Ascending aorta (tissue), 2 donors: Measurements from ENCODE around the gene USP6. TPM values are rescaled to one million over a fixed set of nuclear protein-coding genes. Genes with fewer than 3 reads are reported as not detected.

Experiments used
- DNase-seq, 2 donors: peaks; one replicate each; pipeline ENCODE4 v3.0.0-alpha.2; 2019; ENCODE audit warnings: low spot score in 2 of 2
- H3K27ac ChIP-seq, 2 donors: fragments of 200-600 bp; sonication (generic); one replicate each; pipeline ENCODE4 v1.5.1; 2016 to 2017; ENCODE audit warnings: mild to moderate bottlenecking in 1 of 2
- H3K27me3 ChIP-seq: fragments of 200-600 bp; sonication (generic); one replicate; pipeline ENCODE4 v1.5.1; 2017
- H3K36me3 ChIP-seq, 2 donors: fragments of 200-600 bp; sonication (generic); one replicate each; pipeline ENCODE4 v1.5.1; 2016
- H3K4me1 ChIP-seq, 2 donors: fragments of 200-600 bp; sonication (generic); one replicate each; pipeline ENCODE4 v1.5.1; 2016 to 2017; ENCODE audit warnings: mild to moderate bottlenecking in 1 of 2
- H3K4me3 ChIP-seq, 2 donors: fragments of 200-600 bp; sonication (generic); one replicate each; pipeline ENCODE4 v1.5.1; 2016 to 2017; ENCODE audit warnings: mild to moderate bottlenecking in 1 of 2
- H3K9me3 ChIP-seq, 2 donors: fragments of 200-600 bp; sonication (generic); one replicate each; pipeline ENCODE4 v1.5.1; 2016
- intact Hi-C: fragments of 100-400 bp; cut with DNase I; formaldehyde crosslinking; loops from one replicate; pipeline ENCODE4 v1.15.1; 2023
- total RNA-seq: library from RNA; depleted of rRNA; stranded (reverse); fragments of >200 nt; gene quantifications from one replicate; pipeline ENCODE4 v1.1.0, GENCODE V29; 2016
- TF ChIP-seq, protein P1 (sequence below), 3 experiments: fragments of 200-600 bp in 2 of 3; fragments of 450-650 bp in 1 of 3; sonication (generic) in 2 of 3; IDR thresholded peaks; one replicate each; pipeline ENCODE4 v1.5.1; 2016 to 2019; ENCODE audit warnings: antibody characterized with exemption in 3 of 3, mild to moderate bottlenecking in 1 of 3, moderate library complexity in 1 of 3

USP6 gene
- total RNA-seq, 1 donor from 2014 or later = 0.11 TPM

DNA sequence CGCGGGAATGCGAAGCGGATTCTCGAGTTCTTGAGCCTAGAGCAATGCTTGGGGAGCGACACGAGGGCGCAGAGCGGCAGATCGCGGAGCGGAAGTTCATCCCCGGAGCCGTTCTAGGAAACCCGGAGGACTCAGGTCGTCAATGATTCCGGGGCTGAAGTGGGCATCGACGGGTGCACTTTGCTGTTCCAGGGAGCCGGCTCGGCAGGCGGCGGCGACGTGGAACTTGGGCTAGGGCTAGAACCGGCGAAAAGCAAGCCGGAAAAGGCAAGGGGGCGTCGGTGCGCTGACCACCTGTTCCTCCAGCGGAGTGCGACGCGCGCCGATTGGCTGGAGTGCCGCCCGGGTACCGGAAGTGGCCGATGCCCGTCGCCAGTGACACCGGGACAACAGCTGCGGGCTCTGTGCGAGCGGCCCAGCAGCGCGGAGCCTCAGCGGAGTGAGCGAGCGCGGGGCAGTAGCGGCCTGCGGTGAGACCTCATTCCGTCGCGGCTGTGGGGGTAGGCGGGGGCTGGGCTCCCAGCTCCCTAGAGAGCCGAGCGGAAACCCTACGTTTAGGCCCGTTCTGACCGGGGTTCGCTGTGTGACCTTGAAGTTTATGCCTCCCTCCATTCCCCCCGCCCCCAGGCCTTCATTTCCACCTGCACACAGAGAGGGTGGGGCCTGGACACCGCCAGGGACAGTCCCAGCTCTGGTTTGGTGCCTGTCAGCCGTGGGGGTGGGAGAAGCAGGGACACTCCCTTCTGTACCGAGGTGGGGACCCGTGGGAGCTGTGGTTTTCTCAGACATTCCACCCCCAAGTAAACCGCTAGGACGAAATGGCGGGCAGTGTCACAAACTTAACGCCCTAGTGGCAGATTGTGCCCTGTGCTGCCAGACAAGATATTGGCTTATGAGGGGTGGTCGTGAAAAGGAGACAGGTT lies 37.5 kb upstream of the USP6 start, which contains the start of gene ZFP3:
Gene ZFP3, plus strand, starts transcription at position 362 of the 923 bp plus-strand sequence. CDS start 13,038 bp downstream, outside the sequence.
- H3K4me3 ChIP-seq = peak within 1 kb of the TSS; percentile 78 to 79
- peaks cover 0 to 12% of the 10 kb centered on the region in 2 donors for H3K9me3 ChIP-seq
- H3K27ac ChIP-seq = peak within 1 kb of the TSS; percentile 70 to 78
- DNase-seq = peak; percentile 33 to 90
- intact Hi-C loops = loop anchor here (2.0 kb wide), 2 partner anchors 32 to 112 kb away; partner anchors contain the start of genes ZNF232 and ZNF594
- H3K27me3 ChIP-seq = no peaks in the 10 kb centered on the region
- peaks cover 4 to 6% of the 10 kb centered on the region in 2 donors for H3K36me3 ChIP-seq
- H3K4me1 ChIP-seq = peaks cover 6 to 10% of the 10 kb centered on the region in 2 donors
- TF ChIP-seq, protein P1, sequence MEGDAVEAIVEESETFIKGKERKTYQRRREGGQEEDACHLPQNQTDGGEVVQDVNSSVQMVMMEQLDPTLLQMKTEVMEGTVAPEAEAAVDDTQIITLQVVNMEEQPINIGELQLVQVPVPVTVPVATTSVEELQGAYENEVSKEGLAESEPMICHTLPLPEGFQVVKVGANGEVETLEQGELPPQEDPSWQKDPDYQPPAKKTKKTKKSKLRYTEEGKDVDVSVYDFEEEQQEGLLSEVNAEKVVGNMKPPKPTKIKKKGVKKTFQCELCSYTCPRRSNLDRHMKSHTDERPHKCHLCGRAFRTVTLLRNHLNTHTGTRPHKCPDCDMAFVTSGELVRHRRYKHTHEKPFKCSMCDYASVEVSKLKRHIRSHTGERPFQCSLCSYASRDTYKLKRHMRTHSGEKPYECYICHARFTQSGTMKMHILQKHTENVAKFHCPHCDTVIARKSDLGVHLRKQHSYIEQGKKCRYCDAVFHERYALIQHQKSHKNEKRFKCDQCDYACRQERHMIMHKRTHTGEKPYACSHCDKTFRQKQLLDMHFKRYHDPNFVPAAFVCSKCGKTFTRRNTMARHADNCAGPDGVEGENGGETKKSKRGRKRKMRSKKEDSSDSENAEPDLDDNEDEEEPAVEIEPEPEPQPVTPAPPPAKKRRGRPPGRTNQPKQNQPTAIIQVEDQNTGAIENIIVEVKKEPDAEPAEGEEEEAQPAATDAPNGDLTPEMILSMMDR (IDR thresholded peaks at IDR 0.05) = no peak

DNA sequence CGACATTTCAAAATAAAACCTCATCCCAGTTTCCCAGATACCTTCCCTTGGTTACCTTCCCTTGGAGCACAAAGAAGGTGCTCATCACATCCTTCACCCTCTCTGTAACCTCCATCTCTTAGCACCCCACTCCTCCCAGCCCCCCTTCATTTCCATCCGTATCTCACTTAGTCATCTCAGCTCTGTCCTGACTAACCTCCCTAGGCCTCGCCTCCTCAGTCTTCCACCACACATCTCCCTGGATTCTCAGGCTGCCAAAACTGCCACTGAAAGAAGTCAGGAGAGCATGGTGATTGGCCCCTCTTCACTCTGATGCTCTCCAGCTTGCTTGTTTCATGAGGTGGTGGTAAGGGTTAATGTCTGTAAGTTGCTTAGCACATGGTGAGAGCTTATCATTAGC lies 35.2 kb upstream of the USP6 start:
- peaks cover 0 to 32% of the 10 kb centered on the region in 2 donors for H3K9me3 ChIP-seq
- TF ChIP-seq, protein P1 (IDR thresholded peaks at IDR 0.05) = no peak
- no peak overlapping the region for H3K4me3 ChIP-seq
- no peak overlapping the region for H3K27ac ChIP-seq
- peaks cover 6 to 10% of the 10 kb centered on the region in 2 donors for H3K4me1 ChIP-seq
- no peaks in the 10 kb centered on the region for H3K27me3 ChIP-seq
- no peak for DNase-seq
- H3K36me3 ChIP-seq = peaks cover 11 to 18% of the 10 kb centered on the region in 2 donors
- intact Hi-C loops = no loop called here

DNA sequence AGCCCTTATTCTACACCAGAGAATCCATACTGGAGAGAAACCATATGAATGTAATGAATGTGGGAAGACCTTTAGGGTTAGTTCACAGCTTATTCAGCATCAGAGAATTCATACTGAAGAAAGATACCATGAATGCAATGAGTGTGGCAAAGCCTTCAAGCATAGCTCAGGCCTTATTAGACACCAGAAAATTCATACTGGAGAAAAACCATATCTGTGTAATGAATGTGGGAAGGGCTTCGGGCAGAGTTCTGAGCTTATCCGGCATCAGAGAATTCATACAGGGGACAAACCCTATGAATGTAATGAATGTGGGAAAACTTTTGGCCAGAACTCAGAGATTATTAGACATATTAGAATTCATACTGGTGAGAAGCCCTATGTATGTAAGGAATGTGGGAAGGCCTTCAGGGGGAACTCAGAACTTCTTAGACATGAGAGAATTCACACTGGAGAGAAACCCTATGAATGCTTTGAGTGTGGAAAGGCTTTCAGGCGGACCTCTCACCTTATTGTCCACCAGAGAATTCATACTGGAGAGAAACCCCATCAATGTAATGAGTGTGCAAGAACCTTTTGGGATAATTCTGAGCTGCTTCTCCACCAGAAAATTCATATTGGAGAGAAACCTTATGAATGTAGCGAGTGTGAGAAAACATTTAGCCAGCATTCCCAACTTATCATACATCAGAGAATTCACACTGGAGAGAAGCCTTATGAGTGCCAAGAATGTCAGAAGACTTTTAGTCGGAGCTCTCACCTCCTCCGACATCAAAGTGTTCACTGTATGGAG lies 23.4 kb upstream of the USP6 start:
- no peak for DNase-seq
- H3K36me3 ChIP-seq = peaks cover 41 to 49% of the 10 kb centered on the region in 2 donors
- H3K9me3 ChIP-seq = peaks cover 89 to 99% of the 10 kb centered on the region in 2 donors
- no peaks in the 10 kb centered on the region for H3K27me3 ChIP-seq
- peak overlapping the region in 1 of 2 donors; percentile 12 for H3K4me3 ChIP-seq
- intact Hi-C loops = no loop called here
- H3K27ac ChIP-seq = no peak overlapping the region
- TF ChIP-seq, protein P1 (IDR thresholded peaks at IDR 0.05) = no peak
- H3K4me1 ChIP-seq = no peaks in the 10 kb centered on the region

DNA sequence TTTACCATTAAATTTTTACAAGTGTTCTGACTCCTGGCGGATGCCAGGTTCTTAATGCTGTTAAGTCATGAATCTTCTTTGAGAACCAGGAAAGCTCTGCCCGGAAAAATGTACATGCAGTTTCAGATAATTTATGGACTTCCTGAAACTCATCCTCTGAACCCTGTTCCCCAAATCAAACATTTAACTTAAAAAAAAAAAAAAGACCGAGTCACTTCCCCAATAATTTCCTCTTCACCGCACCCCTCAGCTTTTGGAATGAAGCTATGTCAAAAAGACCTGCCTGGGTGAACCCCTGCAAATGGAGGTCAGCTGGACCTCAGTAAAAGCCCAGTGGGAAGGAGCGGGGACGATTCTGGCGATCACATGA lies 19.1 kb upstream of the USP6 start:
- intact Hi-C loops = no loop called here
- no peaks in the 10 kb centered on the region for H3K4me1 ChIP-seq
- no peaks in the 10 kb centered on the region for H3K27me3 ChIP-seq
- H3K36me3 ChIP-seq = peaks cover 6 to 10% of the 10 kb centered on the region in 2 donors
- no peak for DNase-seq
- peak overlapping the region; percentile 21 to 48 for H3K4me3 ChIP-seq
- no peak overlapping the region for H3K27ac ChIP-seq
- TF ChIP-seq, protein P1 (IDR thresholded peaks at IDR 0.05) = no peak
- peaks cover 51 to 61% of the 10 kb centered on the region in 2 donors for H3K9me3 ChIP-seq

DNA sequence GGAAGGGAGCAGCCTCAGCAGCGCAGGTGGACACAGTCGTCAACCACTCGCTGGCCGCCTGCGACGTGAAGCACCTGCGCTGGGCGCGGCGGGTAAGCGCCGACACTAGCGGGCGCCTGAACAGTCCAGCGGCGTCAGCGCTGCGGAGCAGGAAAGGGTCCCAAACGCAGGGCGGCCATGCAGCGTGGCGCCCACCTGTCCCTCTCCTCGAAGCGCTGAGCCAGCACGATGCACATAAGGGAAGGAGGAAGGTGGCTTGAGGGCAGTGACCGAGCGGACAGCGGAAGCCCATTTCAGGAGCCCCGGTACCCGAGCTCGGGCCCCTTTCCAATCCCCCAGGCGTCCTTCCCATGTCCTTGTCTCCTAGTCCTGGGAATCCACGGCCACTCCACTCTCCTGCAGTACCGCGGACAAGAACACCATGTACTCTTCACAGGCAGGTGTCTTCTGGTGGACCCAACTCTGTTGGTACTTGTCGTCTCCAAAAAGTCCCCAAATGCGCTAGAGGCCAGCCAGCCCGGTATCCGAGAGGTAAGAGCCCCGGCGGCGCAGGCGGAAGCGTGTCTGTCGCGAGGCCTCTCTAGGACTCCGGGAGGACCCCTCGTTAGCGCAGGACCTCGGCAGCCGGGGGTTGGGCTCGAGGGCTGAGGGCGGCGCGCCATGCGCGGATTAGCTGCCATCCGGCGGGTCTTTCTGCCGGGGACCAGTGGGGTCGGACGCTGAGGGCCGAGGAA lies 18.6 kb upstream of the USP6 start:
- Histone ChIP-seq H3K27ac (no peak overlapping the region), H3K27me3 (no peaks in the 10 kb centered on the region), H3K4me3 (peak overlapping the region; percentile 39 to 48), H3K36me3 (peaks cover under 1 to 4% of the 10 kb centered on the region in 2 donors), H3K9me3 (peaks cover 45 to 55% of the 10 kb centered on the region in 2 donors), H3K4me1 (no peaks in the 10 kb centered on the region)
- intact Hi-C loops = no loop called here
- TF ChIP-seq, protein P1 (IDR thresholded peaks at IDR 0.05) = no peak
- no peak for DNase-seq
